GM19099 (cell line): ENCODE results near the gene LITAF.

Source experiments
- POLR2A ChIP-seq: IDR thresholded peaks from 3 replicates; pipeline ENCODE4 v1.6.1; 2011; ENCODE audit warnings: low read depth; ENCODE audit not compliant: insufficient read length; ENCODE audit errors: extremely low read depth

Gene LITAF

GRCh38 chr16:11506741-11507305, 79.9 kb downstream of the LITAF start:
- no peak for TF ChIP-seq POLR2A

- no peak for TF ChIP-seq POLR2A
Observed at GRCh38 chr16:11503566-11503965, 83.2 kb downstream of the LITAF start.

- TF ChIP-seq POLR2A = no peak
Observed at GRCh38 chr16:11502239-11502638, 84.5 kb downstream of the LITAF start.

- no peak for TF ChIP-seq POLR2A
Observed at GRCh38 chr16:11501632-11502031, 85.1 kb downstream of the LITAF start.

GRCh38 chr16:11500700-11501346, 85.9 kb downstream of the LITAF start:
- no peak for TF ChIP-seq POLR2A

GRCh38 chr16:11499295-11500089, 87.2 kb downstream of the LITAF start:
- no peak for TF ChIP-seq POLR2A

- no peak for TF ChIP-seq POLR2A
Observed at GRCh38 chr16:11498683-11499082, 88.0 kb downstream of the LITAF start.

- TF ChIP-seq POLR2A = no peak
Observed at GRCh38 chr16:11497851-11498289, 88.8 kb downstream of the LITAF start.
